ELR (cell line): ENCODE measurements around the gene RAPGEF4.
"Not testable (repeated sequence)": the region's sequence is repeated elsewhere in the genome, so short reads cannot be mapped to it uniquely, and the experiment has no call there.

Experiments
- DNase-seq: peaks from one replicate; pipeline ENCODE4 v3.0.0-alpha.2; 2015; ENCODE audit warnings: low read depth

RAPGEF4 gene

DNA sequence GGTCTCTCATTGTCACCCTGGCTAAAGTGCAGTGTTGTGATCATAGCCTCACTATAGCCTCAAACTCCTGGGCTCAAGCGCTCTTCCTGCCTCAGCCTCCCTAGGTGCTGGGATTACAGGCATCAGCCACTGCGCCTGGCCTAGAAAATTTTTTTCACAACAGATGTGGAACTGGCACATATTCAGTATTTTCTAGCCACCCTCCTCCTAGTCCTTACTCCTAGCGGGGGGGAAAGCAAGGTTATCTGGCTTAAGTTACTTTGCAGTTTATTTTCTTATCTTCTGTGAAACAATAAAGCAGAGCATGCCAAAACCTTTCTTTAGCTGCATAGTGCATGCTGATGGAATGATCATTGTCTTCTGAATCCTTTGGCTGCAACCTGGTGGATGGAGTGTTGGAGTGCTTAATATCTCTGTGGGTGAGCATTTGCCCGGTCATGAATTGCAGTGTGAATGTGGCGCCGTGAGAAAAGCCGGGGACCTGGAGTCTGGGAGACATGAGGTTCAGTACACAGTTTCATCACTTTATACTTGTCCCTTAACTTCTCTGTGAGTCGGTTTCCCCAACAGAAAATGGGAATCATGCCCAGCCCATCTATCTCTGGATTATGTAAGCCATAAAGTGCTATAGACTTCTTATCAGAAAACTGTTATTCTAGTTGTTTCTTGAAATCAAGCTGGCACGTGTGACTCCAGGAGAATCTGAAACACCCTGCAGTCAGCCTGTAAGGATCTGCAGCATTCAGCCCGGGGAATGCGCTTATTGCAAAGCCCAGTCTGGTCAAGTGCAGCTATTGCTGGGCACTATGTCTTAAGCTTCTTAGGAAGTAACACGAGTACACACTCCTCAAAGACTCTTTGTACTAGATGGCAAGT, 301.8 kb downstream of the RAPGEF4 start:
- DNase-seq, result no peak

DNA sequence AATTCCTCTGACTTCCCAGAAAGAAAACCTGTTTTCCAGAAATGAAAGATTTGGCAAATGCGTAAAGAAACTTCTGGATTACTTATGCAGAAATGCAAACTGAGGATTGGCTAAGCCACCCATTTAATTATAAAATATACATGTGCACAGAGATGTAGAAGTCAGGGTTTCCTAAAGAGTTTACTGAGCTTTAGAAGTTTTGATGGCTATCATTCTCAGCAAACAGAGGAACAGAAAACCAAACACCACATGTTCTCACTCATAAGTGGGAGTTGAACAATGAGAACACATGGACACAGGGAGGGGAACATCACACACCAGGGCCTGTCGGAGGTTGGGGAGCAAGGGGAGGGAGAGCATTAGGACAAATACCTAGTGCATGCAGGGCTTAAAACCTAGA, 302.6 kb downstream of the RAPGEF4 start:
- DNase-seq, result not testable (repeated sequence)

DNA sequence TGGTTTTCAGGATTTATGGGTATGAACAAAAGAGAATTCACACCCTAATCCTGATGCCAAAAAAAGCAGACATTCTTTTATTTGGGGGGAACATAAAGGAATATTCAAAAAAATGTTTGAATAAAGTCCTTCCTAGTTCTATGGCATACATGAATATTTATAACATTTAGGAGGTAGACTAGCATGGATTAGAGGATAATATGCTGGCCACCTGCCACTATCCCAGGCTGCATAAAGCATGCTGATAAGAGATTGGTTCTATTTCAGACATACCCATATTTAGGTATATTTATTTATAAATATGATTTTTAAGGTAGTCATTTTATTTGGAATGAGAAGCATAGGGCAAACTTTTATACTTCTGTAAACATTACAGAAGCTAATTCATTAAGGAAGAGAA, 305.1 kb downstream of the RAPGEF4 start:
- DNase-seq, result no peak

DNA sequence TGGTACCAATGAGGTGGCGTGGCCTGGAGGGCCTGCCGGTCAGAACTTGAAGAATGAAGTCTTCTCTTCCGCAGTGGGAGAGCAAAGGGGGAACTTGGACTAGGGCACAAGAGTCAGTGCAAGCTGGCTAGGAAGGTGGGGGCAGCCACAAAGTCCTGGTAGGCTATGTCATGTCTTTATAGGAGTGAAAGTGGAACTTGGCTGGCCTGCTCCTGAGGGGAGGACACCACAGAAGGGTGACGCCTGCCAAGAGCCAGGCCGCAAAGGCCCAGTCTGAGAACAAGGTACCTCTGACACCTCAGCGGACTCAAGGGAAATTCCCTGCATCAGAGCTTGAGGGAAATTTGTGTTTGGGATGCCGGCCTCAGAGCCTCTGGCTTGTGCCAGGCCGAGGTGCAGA, 307.8 kb downstream of the RAPGEF4 start:
- DNase-seq, result no peak

DNA sequence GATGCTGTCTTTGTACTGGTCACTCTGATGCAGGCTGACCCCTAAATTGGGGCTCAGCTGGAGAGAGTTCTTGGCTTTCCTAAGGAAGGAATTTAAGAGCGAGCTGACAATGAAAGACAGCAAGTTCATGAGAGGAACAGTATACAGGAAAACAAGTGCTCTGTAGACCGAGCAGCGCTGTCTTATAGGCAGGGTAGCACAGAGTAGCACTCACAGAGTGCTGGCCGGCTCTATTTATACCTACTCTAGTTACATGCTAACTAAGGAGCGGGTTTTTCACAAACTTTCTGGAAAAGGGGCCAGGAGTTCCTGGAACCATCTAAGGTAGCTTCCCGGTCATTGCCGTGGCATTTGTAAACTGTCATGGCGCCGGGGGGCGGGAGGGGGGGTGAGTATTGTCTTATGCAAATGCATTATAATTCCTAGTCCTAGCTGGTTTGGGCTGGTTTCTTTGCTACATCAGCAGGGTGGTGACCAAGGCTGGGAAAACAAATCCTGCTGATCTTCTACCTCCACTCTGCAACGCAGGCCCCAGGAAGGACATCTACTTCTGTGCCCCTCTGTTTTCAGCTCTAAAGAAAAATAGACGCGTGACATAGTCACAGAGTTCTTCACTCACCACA, 308.4 kb downstream of the RAPGEF4 start:
- no peak for DNase-seq

DNA sequence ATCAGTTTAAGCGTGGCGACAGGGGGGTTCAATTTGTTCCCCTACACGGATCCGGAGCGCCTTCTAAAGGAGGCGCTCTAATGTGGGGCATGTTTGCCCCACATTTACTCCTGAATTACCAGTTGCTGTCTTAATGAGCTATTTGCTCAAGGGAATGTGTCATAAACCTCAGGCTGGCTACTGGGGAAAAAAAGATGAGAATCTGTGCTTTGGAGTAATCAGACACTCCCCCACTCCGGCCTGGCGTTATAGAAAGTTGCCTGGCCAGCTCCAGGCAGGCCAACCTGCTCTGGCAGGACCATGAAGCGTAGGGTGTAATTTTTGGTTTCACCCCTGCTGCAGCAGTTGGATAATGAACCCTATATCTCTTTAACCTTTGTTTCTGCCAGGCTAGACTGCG, 309.0 kb downstream of the RAPGEF4 start:
- DNase-seq, result no peak

DNA sequence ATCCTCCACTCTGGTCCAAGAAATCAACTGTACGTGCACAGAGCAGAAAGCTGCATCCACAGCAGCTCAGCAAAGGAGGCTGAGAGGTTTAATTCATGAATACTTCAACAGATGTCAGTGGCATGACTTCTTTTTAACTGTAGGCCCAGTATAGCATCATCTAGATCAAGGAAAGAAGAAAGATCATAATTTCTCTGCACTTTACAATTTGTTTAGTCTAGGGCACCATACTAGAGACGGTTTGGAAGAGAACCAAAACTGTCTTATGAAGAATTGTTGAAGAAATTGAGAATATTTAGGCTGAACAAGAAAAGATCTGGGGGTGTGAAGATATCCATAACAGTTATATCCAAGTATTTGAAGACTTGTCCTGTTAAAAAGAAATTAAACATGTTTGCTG, 309.5 kb downstream of the RAPGEF4 start:
- DNase-seq, result no peak

DNA sequence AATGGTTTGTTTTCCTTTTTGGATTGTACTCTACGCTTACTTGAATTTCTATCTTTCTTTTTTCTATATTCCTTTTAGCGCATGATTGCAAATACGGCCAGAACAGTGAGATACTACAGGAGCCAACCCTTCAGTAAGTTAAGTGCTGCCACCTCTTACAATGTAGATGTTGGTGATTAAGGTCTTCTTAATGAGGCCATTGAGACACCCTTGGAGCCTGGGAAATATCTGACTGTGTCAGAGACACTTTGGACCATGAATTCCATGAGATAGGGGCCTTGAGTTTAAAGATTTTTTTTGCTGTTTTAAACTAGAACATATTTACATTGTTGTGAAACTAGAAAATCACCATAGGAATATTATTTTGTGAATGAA, 312.9 kb downstream of the RAPGEF4 start:
- no peak for DNase-seq

DNA sequence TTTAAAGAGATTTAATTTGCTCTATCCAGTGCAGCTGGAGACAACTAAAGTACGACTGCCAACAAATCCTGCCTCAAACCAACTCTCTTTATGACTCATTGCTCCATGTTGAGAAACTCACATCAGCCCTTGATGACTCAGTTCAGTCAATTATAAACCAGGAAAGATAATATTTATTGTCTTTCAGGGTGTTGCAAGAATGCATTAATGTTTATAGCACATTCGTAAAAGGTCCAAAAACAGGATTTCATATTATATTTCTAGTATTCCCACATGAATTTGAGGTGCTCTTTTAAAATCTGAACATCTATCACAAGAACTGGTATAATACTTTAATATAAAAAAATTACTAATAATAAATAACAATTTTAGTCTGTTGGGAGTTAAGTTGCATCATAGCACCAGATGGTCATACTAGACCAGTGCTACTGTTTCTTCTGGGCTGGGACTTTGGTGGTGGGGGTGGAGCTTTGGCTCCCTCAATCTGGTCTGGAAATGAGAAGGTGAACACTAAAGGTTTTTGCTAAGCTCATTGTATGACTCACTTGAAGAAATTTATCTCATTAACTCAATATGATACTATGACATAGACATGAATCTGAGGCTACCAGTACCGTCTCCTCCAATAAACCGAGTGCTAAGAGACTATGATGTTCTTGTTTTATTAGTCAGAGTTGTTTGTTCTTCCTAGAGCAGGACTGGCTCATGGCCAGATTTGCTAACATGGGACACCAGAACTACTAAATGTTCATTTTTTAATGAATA, 313.4 kb downstream of the RAPGEF4 start:
- peak; percentile 99 for DNase-seq

DNA sequence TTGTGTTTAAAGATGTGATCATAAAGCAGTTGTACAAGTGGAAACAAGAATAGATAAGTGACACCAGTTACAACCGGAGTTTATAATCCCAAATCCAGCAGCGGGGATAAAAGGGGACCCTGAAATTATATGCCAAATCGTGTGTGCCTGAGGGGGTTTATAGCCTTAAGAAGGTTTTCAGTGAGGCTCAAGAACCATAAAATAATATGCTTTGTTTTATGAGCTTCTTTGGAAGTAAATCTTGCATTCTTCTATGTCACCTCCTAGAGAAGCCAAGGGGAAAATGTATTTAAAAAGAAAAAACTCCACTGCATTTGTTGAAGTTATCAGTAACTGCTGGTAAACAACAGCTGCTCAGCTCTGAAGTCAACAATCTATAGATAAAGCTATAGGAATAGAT, 314.2 kb downstream of the RAPGEF4 start:
- peak; percentile 7 for DNase-seq

DNA sequence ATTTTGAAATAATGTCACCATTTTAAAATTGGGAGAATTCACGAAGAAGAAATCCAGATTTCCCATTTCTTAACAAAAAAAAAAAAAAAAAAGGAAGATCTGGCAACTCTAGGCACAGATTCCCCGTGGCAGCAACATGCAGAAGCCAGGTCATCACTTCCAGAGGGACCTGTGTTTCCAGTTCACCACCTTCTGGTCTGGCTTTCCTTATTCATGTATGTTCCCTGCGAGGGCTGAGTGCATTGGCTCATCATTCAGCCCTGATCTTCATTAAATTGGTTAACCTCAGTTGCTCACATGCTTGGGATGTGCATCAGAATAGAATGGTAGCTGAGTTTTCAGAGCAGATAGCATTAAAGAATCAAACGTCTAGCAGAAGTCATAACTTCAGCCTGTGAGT, 315.0 kb downstream of the RAPGEF4 start:
- DNase-seq, result peak; percentile 11

DNA sequence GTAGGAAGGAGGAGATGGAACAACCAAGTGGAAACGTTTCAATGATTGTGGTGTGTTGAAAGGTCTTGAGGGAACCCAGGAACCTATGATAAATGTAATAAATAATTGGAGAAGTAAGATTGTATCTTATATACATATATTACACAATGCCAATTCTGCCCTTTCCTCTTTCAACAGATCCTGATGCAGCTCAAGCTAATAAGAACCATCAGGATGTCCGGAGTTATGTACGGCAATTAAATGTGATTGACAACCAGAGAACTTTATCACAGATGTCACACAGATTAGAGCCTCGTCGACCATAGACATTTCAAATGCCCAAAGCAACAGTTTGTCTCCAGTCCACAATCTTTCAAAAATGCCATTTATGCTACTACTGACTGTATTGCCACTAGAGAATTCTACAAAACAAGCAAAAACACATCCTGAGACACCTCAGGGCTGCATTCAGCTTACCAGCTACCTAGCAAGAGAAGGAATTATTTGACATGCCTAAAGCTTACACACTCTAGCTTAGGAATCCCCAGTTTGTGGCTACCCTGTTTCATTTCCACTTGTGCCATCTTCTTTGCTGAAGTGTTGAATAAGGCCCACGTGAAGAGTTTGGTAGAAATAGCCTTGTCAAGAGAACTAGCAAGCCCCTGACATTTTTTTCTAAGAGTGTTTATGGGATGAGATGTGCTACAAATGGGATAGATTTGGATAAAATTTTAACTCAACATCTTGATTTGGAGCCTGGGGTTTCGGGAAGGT, 316.0 kb downstream of the RAPGEF4 start:
- no peak for DNase-seq

DNA sequence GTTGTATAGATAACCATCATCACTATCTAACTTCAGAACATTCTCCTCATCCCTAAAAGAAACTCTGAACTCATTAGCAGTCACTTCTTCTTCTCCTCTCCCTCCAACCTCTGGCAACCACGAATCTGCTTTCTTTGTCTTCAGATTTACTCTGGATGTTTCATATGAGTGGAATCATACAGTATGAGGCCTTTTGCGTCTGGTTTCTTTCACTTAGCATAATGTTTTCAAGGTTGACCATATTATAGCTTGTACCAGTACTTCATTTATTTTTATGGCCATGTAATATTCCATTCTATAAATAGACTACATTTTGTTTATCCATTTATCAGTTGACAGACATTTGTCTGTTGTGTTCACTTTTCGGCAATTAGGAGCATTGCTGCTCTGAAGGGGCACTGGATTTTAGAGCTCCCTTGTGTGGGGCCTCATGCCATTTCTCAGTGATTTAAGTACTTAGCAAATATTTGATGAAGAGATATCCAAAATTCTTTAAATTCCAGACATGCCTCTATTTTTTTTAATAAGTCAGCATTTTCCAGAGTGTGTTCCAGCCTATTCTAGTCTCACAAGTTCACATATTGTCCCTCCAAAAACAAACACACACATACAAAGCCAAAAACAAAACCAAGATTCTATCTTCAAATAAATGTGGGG, 317.5 kb downstream of the RAPGEF4 start:
- peak; percentile 45 for DNase-seq

DNA sequence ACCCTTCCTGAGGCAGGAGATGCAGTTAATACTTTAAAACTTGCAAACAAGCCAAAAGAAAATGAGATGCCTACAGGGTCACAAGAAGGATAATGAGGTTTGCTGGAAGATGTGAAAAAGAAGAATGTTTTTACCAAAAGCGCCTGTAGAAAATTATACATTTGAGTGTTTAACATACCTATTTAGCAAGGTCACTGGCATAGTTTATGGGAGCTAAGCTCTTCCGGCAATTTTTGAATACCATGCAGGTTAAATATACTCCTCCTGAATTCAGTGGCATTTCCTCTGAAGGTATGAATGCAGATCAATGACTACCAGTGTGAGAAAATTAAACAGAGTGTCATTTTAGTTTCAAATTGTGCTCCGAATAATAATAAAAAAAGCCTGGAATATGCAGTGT, 318.8 kb downstream of the RAPGEF4 start:
- peak; percentile 55 for DNase-seq

DNA sequence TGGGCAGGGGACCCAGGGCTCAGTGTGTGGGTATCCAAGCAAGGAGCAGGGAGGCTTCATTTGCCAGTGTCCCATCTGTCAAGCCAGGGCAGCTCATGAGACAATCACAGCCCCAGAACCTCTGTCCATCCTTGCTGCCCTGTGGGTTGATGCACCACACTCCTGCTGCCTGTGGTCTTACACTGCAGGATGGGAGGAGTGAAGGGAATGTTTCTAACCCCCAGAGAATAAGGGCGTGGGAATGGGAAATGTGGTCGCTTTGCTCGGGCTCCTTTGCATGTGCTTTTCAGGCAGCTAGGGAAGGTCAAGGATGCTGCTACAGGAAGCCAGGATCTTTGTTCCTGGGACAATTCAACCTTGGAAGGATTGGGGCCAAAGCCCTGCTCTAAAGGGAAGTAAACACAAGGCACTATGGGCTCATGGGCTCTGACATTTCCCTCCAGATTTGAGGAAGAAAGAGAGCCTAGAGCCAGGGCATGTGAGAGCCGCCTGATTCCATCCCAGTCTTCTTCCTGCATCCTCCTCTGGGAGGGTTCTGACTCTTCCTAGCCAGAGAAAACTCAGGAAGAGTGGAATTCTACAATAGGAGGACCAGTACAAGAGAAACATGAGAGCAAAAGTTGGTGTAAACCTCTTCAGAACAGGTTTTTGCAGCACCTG, 321.2 kb downstream of the RAPGEF4 start:
- no peak for DNase-seq

DNA sequence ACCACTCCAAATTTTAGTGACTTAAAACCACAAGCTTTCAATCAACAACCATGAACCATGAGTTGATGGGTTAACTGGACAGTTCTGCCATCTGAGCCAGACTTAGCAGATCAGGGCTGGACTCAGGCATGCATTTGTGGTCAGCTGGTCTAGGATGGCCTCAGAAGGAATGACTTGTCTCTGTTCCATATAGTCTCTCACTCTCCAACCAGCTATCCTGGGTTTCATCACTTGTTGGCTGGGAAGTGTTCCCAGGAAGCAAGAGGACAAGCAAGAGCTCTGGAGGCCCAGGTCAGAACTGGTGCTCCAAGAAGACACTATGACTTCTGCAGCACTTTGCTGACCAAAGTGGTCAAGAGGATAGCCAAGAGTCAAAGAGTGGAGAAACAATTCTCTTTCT, 322.5 kb downstream of the RAPGEF4 start:
- DNase-seq, result no peak

DNA sequence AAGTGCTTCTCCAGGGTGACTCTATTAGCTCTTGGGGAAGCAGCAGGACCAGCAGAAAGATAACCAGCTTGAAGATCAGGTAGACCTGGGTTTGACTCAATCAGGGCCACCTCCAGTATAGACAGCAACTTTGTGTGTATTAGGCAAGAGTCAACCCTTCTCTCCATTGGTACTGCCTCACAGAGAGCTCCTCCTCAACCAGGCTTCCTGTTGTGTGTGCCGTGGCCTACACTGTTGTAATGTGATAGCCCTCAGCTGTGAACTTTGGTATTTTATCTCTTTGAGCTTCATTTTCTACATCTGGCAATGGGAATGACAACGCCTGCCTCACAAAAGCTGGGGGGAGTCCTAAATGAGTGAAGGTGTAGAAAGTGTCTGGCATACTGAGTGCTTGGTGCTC, 323.0 kb downstream of the RAPGEF4 start:
- DNase-seq, result no peak

DNA sequence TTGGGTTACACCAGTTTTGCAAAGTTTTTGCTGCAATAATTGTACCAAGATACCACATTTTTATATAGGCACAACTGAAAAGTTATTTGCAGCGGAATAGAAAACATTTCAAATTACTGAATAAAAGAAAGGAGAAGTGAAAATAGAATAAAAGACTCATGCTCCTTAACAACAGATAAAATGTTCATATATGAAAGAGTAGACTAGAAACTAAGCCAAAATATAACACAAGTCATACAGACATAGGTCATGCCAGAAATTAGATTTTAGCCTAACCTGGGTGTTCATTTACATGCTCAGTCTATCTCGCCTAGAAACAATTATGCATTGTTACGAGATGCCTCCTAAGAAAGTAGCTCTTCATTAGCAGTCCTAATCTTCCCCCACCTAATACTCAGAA, 323.6 kb downstream of the RAPGEF4 start:
- DNase-seq, result no peak

DNA sequence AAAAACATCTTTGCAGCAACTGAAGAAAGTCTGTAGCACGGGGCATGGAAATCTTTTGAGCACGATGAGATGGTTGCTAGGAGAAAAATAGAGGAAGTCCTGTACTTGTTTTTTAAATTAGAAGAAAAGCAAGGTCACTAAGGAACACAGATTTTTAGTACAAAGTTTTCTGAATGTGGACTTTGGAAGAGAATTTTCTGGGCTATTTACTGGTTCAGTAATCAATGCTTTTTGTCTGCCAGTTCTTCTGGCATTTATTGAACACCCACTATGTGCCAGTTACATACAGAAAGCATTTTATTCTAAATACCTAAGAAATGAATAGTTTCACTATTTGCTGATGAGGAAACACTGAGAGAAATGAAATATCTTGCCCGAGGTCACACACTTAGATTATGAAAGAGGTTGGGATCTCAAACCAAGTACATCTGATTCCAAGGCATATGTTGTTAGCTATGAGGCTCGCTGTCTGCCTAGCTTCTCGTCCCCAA, 324.4 kb downstream of the RAPGEF4 start:
- DNase-seq, result peak; percentile 52

DNA sequence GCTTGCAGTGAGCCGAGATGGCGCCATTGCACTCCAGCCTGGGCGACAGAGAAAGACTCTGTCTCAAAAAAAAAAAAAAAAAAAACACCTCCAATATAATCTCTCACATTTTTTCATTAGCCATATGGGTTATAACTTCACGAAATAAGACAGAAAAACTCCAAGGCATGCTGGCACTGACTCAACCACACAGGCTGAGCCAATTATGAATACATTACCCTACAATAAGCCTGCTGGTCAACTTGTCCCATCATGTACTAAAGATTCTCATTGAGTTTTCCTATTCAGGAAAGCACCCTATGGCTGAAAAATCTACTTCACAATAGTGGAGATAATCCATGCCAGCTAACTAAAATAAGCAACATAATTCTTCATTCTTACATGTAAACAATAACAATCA, 327.2 kb downstream of the RAPGEF4 start:
- no peak for DNase-seq
